ENCODE results near the gene GPR17.

Gene GPR17, protein sequence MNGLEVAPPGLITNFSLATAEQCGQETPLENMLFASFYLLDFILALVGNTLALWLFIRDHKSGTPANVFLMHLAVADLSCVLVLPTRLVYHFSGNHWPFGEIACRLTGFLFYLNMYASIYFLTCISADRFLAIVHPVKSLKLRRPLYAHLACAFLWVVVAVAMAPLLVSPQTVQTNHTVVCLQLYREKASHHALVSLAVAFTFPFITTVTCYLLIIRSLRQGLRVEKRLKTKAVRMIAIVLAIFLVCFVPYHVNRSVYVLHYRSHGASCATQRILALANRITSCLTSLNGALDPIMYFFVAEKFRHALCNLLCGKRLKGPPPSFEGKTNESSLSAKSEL

GRCh38 chr2:127645395-127646291, at the start of gene GPR17:
Gene GPR17, plus strand, starts transcription at chr2:127646153. Its CDS starts 4,583 bp downstream, at chr2:127650736.
- DNase-seq: no peak

DNA sequence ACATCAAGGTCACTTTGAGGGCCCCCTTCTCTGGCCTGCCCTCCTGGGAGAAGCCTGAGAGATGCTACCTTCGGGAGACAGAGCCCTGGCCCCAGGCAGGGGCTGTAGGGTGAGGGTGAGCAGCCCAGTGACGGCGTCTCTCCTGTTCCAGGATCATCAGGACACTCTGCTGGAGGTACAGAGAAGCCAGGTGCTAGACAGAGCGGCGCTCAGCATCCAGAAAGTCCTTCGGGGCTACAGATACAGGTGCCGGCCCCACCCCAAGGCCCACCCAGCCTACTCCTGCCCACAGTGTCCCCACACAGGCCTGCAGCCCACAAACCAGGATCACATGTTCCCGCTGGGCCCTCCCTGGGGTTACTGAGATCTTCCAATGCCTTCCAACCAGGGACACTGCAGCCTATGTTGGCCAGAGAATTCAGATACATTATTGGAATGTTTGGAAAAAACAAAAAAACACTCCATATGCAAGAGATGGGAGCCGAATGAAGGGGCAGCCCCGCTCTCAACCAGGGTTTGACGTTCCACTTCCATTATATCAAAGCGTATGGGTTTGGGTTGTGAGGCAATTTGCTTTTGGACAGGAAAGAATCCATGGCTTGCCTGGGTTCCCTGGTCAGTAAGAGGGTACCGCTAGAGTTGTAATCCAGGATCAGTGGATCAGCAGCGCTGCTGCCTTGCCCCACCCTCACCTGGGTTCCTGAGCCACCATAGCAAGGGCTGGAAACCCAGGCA, 49.5 kb upstream of the GPR17 start:
- DNase-seq: no peak

DNA sequence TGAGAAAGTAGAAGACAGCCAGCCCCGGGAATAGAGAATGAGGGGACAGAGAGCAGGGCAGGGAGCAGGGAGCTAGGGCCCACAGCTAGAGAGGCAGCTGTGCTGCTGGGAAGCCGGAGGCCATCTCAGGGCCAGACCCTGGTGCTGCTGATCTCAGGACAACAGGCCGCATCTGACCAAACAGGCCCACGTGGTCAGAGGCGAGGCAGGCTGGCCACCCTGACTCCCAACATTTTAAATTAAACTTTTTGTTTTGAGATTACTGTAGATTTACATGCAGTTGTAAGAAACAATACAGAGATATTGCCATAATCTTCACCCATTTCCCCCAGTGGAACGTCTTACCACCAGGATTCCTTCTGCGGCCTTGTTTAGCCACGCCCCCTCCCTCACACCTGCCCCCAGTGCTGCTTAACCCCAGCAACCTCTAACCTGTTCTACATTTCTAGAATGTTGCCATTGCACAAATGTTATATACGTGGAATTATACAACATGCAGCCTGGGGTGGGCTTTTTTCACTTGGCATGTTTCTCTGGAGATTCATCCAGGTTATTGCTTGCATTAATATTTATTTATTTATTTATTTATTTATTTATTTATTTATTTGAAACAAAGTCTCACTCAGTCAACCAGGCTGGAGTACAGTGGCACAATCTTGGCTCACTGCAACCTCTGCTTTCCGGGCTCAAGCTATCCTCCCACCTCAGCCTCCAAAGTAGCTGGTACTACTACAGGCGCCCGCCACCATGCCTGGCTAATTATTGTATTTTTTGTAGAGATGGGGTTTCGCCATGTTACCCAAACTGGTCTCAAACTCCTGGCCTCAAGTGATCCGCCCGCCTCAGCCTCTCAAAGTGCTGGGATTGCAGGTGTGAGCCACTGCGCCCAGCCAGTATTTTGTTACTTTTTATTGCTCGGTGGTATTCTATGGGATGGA, 48.6 kb upstream of the GPR17 start:
- DNase-seq: no peak

DNA sequence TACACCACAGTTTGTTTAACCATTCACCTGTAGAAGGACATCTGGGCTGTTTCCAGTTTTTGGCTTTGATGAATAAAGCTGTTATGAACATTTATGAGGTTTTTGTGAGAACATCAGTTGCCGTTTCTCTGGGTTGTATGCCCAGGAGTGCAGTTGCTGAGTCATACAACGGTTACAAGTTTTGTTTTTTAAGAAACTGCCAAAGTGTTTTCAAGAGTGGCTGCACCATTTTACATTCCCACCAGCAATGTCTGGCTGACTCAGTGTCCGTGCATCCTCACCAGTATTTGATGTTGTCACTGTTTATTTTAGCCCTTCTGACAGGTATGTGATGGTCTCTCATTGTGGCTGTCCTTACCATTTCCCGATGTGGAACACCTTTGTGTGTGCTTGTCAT, 48.0 kb upstream of the GPR17 start:
- no peak for DNase-seq

- DNase-seq: no peak
These were observed 47.2 kb upstream of the GPR17 start for GRCh38 chr2:127598711-127599110.

DNA sequence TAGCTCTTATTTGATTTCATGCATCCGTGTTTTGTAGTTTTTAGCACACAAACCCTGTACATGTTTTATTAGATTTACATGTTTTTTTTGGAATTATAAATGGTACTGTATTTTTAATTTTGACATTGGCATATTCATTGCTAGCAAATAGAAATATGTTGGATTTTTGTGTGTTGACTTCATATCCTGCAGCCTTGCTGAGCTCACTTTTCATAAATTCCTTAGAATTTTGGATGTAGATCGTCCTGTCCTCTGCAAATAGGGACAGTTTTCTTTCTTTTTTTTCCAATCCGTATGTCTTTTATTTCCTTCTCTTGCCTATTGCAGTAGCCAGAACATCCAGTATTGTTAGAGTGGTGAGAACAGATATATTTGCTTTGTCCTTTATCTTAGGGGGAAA, 46.7 kb upstream of the GPR17 start:
- DNase-seq: no peak

DNA sequence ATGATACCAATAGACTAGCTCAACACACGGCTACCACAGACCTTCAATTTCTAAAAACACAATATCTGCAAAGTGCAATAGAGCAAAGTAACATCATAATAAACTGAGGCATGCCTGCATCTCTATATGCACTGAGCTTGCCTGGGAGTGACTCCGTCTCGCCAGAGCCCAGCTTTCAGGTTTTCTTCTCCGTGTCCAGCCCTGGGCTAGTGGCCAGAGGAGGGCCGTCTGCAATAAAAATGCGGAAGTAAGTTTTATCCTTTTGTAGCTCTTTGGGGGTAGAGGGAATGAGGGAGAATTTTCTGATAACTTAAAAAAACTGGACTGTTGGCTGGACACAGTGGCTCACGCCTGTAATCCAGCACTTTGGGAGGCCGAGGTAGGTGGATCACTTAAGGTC, 41.0 kb upstream of the GPR17 start:
- no peak for DNase-seq

GRCh38 chr2:127605691-127606263, 40.2 kb upstream of the GPR17 start:
- no peak for DNase-seq

DNA sequence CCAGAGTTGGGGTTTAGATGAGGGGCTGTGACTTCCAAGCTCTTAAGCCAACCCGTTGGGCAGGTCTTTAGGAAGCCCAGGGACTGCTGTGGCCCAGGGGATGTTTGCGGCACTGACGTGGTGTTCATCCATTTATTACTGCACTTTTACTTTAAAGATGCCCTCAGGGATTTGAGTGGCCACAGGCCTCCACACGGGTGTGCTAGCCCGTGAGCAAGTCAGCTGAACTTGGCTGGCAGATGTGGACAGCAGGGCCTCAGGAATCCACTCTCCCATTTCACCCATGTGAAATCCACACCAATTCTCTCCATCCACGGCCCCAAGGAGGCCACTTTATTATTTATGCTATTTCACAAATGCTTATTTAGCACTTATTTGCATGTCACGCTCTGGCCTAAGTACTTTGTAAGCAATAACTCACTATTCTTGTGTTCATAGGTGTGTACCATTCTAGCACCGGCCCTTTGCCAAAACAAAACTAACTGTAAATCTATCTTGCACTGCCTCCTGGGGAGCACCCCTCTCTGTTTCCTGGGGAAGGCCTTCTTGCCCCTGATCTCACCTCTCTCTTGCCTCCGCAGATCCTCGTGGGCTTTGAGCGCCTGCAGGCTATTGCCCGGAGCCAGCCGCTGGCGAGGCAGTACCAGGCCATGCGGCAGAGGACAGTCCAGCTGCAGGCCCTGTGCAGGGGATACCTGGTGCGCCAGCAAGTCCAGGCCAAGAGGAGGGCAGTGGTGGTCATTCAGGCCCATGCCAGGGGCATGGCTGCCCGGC, 39.1 kb upstream of the GPR17 start:
- DNase-seq: no peak

- DNase-seq: no peak
These were observed 38.5 kb upstream of the GPR17 start for GRCh38 chr2:127607399-127607908.

GRCh38 chr2:127608061-127609030, 37.6 kb upstream of the GPR17 start:
- no peak for DNase-seq

- DNase-seq: no peak
These were observed 36.8 kb upstream of the GPR17 start for GRCh38 chr2:127609031-127609751.

DNA sequence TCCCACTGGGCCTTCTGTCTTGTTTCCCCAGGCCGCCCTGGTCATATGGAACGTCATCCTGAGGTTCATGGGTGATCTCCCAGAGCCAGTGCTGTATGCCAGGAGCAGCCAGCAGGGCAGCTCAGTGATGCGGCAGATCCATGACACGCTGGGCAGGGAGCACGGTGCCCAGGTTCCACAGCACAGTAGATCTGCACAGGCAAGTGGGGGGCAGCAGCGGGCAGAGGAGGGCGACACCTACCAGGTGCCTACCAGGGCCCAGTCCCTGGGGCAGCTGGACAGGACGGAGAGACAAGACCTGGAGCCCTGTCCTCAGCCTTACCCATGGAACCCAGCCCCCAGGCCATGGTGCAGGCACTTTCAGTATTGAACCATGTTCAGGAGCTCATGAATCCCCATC, 36.1 kb upstream of the GPR17 start:
- no peak for DNase-seq

DNA sequence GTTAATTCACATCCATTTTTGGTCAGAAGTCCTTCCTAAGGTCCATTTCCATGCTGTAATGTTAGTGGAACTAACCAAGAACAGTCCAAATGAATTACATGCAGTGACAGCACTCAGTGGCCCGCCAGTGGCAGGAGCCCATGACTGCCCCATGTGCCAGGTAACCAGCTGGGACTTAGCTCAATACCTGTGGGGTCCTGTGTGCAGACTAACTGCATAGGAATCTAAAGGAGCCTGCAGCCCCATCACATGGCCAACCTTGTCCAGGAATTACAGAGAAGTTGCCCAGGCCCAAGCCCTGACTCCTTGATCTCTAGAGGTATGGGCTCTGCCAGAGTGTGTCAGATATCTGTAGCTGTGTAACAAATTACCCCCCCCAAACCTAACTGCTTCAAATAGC, 35.4 kb upstream of the GPR17 start:
- DNase-seq: no peak

DNA sequence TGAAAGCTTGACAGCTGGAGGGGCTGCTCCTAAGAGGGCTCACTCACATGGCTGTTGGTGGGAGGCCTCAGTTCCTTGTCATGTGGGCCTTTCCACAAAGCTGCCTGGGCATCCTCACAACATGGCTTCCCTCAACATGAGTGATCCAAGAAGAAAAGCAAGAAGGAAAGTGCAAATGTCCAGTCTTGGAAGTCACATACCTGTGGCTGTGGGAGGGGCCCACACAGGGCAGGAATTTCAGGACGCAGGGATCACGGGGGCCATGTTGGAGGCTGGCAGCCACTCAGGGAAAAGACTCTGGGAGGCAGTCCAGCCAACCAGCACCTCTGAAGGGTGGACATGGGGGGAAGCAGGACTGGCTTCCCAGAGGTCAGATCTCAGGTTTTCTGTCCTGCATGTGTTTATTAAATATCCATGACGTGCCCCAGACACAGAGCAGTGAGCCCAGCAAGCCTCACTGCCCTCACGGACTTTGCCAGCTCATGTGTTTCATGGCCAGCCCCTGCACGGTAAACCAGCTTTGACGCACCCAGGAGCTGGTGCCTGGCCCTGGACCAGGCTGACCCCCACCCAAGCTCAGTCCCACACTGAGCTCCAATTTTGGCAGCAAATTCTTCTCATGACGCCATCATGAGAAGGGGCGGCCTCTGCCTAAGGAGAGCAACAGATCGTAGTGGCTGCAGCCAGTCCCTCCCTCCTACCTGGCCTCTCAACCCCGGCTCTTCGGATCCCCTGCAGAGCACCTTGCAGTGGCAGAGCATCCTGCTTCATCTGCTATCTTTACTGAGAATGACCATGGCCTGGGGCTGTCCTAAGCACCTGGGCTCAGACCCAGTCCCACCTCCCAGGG, 34.7 kb upstream of the GPR17 start:
- no peak for DNase-seq

- no peak for DNase-seq
These were observed 33.7 kb upstream of the GPR17 start for GRCh38 chr2:127612111-127612822.

GRCh38 chr2:127614246-127614645, 31.7 kb upstream of the GPR17 start:
- DNase-seq: no peak
